COLO668 (cell line): ENCODE data around the gene NPHP4.

Experiments
- DNase-seq: peaks from one replicate; lab custom pipeline; 2025; ENCODE audit not compliant: unreplicated experiment; lab: John Stamatoyannopoulos, UW

The NPHP4 gene

GRCh38 chr1:5914676-5915365 is 77.4 kb downstream of the NPHP4 start:
- DNase-seq, result no peak

DNA sequence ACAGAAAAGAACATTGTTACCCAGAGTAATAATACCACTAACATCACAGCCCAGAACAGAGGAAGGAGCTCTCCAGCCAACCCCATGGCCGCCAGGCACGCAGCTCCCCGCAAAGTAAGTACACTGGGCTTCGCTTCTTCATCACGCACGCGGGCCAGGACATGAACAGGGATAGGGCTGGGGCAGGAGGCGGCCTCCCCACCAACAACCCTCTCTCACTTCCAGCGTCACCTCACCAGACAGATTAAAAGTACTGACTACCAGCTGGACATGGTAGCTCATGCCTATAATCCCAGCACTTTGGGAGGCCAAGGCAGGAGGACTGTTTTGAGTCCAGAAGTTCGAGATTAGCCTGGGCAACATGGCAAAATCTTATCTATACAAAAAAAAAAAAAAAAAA is 78.3 kb downstream of the NPHP4 start:
- no peak for DNase-seq

GRCh38 chr1:5913078-5913845 is 79.0 kb downstream of the NPHP4 start:
- DNase-seq, result no peak

DNA sequence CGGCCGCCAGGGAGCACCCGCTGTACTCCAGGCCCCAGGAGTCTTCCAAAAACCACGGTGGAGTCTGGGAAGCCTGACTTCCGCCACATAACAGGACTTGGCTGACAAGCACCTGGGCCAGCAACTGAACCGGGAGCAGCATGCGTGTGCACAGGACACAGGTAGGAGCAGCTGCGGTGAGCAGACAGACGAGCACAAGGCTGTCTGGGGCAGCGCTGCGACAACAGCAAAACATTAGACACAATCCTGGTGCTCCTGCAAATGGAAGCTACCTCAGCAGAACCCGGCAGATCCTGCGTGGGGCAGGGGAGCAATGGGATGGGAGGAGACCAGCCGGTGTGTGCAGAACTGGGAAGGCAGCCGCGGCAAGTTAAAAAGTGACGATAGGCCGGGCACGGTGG is 80.4 kb downstream of the NPHP4 start:
- DNase-seq, result no peak

GRCh38 chr1:5911157-5911556 is 81.1 kb downstream of the NPHP4 start:
- no peak for DNase-seq

- DNase-seq, result no peak
Observed at GRCh38 chr1:5910666-5911065, 81.6 kb downstream of the NPHP4 start.

GRCh38 chr1:5910276-5910620 is 82.0 kb downstream of the NPHP4 start:
- no peak for DNase-seq

DNA sequence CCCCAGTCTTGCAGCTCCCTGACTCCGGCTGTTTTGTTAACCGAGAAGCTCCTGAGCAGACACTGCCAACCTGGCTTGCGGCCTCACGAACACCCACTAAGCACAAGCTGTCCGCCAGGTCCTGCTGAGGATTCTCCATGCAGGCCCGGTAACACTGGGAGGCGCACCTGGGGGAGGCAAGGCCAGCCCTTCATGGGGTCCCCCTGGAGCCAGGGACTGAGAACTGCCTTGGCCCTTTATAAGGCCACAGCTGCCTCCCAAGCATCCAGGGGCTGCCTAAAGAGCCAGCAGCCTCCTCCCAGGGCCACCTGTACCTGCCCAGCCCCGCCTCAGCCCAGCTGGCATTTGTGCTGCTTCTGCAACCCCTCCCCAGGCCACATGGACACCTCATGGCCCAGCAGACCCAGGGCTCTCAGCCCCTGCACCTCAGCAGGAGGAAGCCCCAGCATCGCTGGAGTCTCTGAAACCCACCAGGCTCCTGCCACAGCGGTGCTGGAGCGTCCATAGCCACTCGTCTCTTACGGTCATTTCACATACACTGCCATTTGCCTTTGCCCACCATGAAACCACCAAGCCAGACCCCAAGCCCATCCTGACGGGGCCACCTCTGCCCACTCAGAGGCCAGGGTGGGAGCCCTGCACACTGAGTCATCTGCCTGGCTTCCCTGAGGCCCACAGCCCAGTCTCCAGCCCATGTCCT is 82.5 kb downstream of the NPHP4 start:
- DNase-seq, result no peak

DNA sequence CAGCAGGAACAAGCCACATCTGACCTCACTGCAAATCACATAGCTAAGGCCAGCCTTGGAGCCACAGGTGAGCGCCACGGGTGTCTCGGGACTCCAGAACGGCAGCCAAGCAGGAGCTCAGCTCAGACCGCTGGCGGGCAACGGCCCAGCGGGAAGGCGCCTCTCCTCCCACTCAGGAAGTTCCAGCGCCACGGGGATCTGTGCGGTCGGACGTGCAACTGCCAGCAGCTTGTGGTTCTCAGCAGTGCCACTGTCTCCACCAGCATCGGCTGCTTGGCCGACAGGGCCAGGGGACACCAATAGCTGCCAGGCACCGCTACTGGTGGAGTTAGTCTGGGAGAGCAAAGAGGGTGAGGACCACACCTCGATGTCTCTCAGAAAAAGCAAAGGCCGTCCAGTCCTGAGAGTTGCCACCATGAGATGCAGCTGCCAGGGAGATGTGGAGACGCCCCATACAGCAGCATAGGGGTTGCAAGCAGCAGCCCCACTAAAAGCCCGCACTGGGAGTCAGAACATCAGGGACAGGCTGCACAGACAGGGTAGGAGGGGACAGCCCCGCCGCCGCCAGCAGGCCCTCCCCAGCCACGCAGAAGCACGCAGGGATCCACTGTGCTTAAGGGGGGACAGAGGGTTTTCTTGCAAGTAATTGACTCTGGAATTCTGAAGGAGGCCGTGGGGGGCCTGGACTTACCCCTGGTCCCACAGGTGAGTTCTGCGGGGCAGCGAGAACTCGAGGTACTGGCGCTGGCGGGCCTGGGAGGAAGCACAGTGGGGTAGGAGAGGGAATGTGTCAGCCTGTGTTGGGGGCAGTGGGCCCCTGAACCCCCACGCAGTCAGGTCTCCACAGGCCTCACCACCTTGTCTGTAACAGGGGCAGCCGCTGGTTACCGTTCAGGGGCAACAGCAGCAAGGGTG is 83.5 kb downstream of the NPHP4 start:
- no peak for DNase-seq

- DNase-seq, result no peak
Observed at GRCh38 chr1:5907966-5908365, 84.3 kb downstream of the NPHP4 start.

DNA sequence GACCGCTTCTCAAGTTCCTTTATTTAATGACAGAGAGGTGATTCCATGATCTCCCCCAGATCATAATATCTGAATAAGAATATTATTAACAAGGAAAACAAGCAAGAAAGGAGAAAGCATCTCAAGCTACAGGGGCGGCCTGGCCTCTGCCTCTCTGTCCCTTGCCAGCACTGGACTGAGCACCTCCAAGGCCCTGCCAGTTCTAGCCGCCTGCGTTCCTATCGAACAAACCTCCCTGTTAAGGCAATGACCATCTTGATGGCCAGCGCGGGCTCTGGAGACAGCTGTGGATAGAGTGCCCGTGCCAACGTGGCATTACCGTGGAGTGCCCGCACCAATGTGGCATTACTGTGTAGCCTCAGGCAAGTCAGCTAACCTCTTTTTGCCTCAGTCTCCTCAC is 84.8 kb downstream of the NPHP4 start:
- DNase-seq, result no peak

GRCh38 chr1:5906966-5907365 is 85.3 kb downstream of the NPHP4 start:
- no peak for DNase-seq

DNA sequence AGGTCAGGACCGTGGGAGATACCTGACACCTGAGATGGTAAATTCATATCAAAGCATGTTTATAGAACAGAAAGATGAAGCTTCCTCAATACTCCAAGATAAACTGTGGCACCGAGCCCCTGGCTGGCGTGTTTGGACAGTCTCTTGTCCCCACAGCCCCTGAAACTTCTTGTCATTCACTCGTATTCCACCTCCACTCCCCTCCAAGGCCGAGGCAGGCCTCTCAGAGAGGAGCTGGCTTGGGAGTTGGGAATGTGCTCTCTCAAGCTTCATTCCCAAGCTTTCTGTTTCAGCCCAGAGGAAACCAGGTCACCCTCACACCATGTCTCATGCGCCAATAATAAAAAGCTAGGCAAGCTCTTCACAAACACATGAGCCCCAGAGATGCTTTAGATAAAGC is 86.1 kb downstream of the NPHP4 start:
- DNase-seq, result no peak

- no peak for DNase-seq
Observed at GRCh38 chr1:5905436-5905835, 86.8 kb downstream of the NPHP4 start.

DNA sequence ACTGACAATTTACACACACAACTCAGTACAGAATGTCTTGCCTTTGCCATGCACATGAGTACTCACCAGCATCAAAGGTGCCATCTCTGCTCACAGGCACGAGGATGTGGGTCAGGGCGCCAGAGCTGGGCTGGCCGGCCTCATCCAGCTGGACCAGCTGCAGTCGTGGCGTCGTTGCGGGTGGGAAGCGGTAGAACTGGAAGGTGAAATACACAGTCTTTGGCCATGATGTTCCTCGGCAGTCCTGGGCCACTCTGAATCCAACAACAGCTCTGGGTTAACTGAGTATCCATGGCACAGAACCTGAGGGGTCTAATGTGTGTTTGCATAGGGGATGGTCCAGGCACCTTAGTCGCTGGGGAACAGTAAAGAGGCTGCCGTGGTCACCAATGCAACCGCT is 87.7 kb downstream of the NPHP4 start:
- DNase-seq, result no peak

GRCh38 chr1:5903680-5904079 is 88.5 kb downstream of the NPHP4 start:
- no peak for DNase-seq

DNA sequence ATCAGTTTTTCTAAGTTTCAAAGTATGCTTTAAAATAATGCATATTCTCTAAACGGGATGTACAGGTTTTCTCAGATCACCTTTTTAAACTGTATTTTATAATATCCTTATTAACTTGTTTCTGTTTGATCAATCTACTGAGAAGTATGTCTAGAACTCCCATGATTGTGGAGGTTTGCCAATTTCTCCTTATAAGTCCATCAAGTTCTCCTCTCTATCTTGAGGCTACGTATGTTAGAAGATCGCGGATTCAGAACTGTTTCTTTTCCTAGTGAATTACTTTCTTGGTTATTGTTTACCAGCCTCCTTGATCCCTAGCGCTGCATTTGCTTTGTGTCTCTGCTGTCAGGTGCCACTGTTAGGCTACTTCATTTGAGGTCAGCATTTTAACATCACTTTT is 89.2 kb downstream of the NPHP4 start:
- no peak for DNase-seq

GRCh38 chr1:5901841-5902240 is 90.4 kb downstream of the NPHP4 start:
- DNase-seq, result no peak

GRCh38 chr1:5901150-5901549 is 91.1 kb downstream of the NPHP4 start:
- no peak for DNase-seq

GRCh38 chr1:5898266-5898665 is 94.0 kb downstream of the NPHP4 start:
- DNase-seq, result no peak
